Measurements from ENCODE around the gene WNT2. TPM values are rescaled to one million over a fixed set of nuclear protein-coding genes. Genes with fewer than 3 reads are reported as not detected.

WNT2 gene
- total and polyA plus RNA-seq, 10 of the 15 experiments (the other 5 are each of a cell fraction or from before 2014, with no cell fraction given): 0.07 to 0.34 (median 0.19) TPM

- Histone ChIP-seq H4K20me1 (ENCODE audit: control insufficient read depth, insufficient read depth) (no peaks in the 10 kb centered on the region), H3K79me2 (ENCODE audit: control insufficient read depth, insufficient read depth, low read length) (no peaks in the 10 kb centered on the region), H2AFZ (ENCODE audit: control insufficient read depth, low read depth, low read length) (no peak overlapping the region), H3K27me3 (replicated peaks in 1 of 2; ENCODE audit: control insufficient read depth in 2 of 2, insufficient read depth in 2 of 2, low read length in 1 of 2) (no peaks in the 10 kb centered on the region; a peak in 1 of 4 replicates), H3K9ac (ENCODE audit: control insufficient read depth, insufficient read depth, low read length) (no peak overlapping the region), H3K4me2 (ENCODE audit: control insufficient read depth, insufficient read depth) (no peak overlapping the region), H3K27ac (ENCODE audit: control insufficient read depth, insufficient read depth) (no peak overlapping the region), H3K36me3 (ENCODE audit: control insufficient read depth in 2 of 2, insufficient read depth in 2 of 2, low read length in 1 of 2) (no peaks in the 10 kb centered on the region), H3K9me3 (replicated peaks; ENCODE audit: control insufficient read depth, insufficient read depth, low read length) (no peaks in the 10 kb centered on the region), H3K4me1 (ENCODE audit: control insufficient read depth, insufficient read depth, low read length) (no peaks in the 10 kb centered on the region), H3K4me3 (no peak overlapping the region)
- no peak for TF ChIP-seq FOS (IDR thresholded peaks at IDR 0.05; ENCODE audit: borderline replicate concordance, extremely low read depth, insufficient read length)
- TF ChIP-seq KDM1A (IDR thresholded peaks at IDR 0.05; ENCODE audit: borderline replicate concordance): no peak
- TF ChIP-seq POLR2AphosphoS5 (IDR thresholded peaks at IDR 0.05; ENCODE audit: low read length): no peak
- no peak for TF ChIP-seq BMI1 (IDR thresholded peaks at IDR 0.05; ENCODE audit: borderline replicate concordance)
- TF ChIP-seq SREBF1 (IDR thresholded peaks at IDR 0.05; ENCODE audit: low read length): no peak
- TF ChIP-seq POLR2A (IDR thresholded peaks at IDR 0.05; ENCODE audit: low read depth, low read length): no peak
- no peak for TF ChIP-seq IRF5 (IDR thresholded peaks at IDR 0.05; ENCODE audit: borderline replicate concordance)
- 23% methylated on average over 2 of the region's 2 CpGs for WGBS (ENCODE audit: insufficient coverage, insufficient replicate concordance, low lambda C conversion rate, missing lambda C conversion rate)
- intact Hi-C loops (cut with micrococcal nuclease; ENCODE audit: unreplicated experiment) (no loop called here), in situ Hi-C loops (cut with MboI) (no loop called here)
- SMC1A ChIA-PET (ENCODE audit: uncharacterized antibody, unreplicated experiment): interaction anchor here (0.6 to 1.5 kb wide), 8 partner anchors 9 to 554 kb away, joined by 3 to 6 read pairs (median 4); no protein-coding TSS in a partner anchor
- DNase-seq (ENCODE audit: low read depth, low spot score): no peak
- no TSS peak for BruUV-seq (replicated peaks)
- RAD21 ChIA-PET (ENCODE audit: unreplicated experiment): interaction anchor here (0.8 to 1.3 kb wide), 4 partner anchors 9 to 111 kb away, joined by 3 to 5 read pairs (median 3); no protein-coding TSS in a partner anchor
- ATAC-seq: no peak
- no peak for FAIRE-seq
- CTCF ChIA-PET: interaction anchor here (0.9 to 3.4 kb wide), 3 partner anchors 13 to 61 kb away, joined by 3 to 16 read pairs (median 4); no protein-coding TSS in a partner anchor
- POLR2A ChIA-PET: interaction anchor here (0.6 to 0.9 kb wide), 3 partner anchors 10 to 49 kb away, joined by 3 read pairs; no protein-coding TSS in a partner anchor
Measured at GRCh38 chr7:117273325-117273724, 49.5 kb downstream of the WNT2 start.

Measured in GM12878 (cell line).